ENCODE results near the gene EHMT2.
"Not testable (repeated sequence)": the region's sequence is repeated elsewhere in the genome, so short reads cannot be mapped to it uniquely, and the experiment has no call there.

Gene EHMT2

GRCh38 chr6:31862344-31863235, 34.9 kb downstream of the EHMT2 start, which contains the start of gene NEU1:
TSS of gene NEU1 (minus strand) at chr6:31862821. CDS start at chr6:31862776, 45 bp downstream.
- no peak for TF ChIP-seq CTCF (IDR thresholded peaks at IDR 0.05; ENCODE audit: extremely low read depth, insufficient read depth, missing control alignments)
- peak; percentile 99 for DNase-seq (ENCODE audit: low spot score)
- in situ Hi-C loops (cut with MboI; ENCODE audit: low pct_unique_long_range_greater_than_20kb, low sequenced_read_pairs, unreplicated experiment): no loop called here

GRCh38 chr6:31861919-31862343, 35.6 kb downstream of the EHMT2 start:
- no peak for TF ChIP-seq CTCF (IDR thresholded peaks at IDR 0.05; ENCODE audit: extremely low read depth, insufficient read depth, missing control alignments)
- DNase-seq (ENCODE audit: low spot score): no peak
- in situ Hi-C loops (cut with MboI; ENCODE audit: low pct_unique_long_range_greater_than_20kb, low sequenced_read_pairs, unreplicated experiment): no loop called here

GRCh38 chr6:31861150-31861549, 36.3 kb downstream of the EHMT2 start:
- in situ Hi-C loops (cut with MboI; ENCODE audit: low pct_unique_long_range_greater_than_20kb, low sequenced_read_pairs, unreplicated experiment): no loop called here
- DNase-seq (ENCODE audit: low spot score): no peak
- TF ChIP-seq CTCF (IDR thresholded peaks at IDR 0.05; ENCODE audit: extremely low read depth, insufficient read depth, missing control alignments): no peak

GRCh38 chr6:31860349-31860748, 37.1 kb downstream of the EHMT2 start:
- TF ChIP-seq CTCF (IDR thresholded peaks at IDR 0.05; ENCODE audit: extremely low read depth, insufficient read depth, missing control alignments): no peak
- no peak for DNase-seq (ENCODE audit: low spot score)
- in situ Hi-C loops (cut with MboI; ENCODE audit: low pct_unique_long_range_greater_than_20kb, low sequenced_read_pairs, unreplicated experiment): no loop called here

- in situ Hi-C loops (cut with MboI; ENCODE audit: low pct_unique_long_range_greater_than_20kb, low sequenced_read_pairs, unreplicated experiment): no loop called here
- DNase-seq (ENCODE audit: low spot score): no peak
- no peak for TF ChIP-seq CTCF (IDR thresholded peaks at IDR 0.05; ENCODE audit: extremely low read depth, insufficient read depth, missing control alignments)
These were observed 37.6 kb downstream of the EHMT2 start for GRCh38 chr6:31859923-31860322.

- no peak for DNase-seq (ENCODE audit: low spot score)
- no peak for TF ChIP-seq CTCF (IDR thresholded peaks at IDR 0.05; ENCODE audit: extremely low read depth, insufficient read depth, missing control alignments)
- in situ Hi-C loops (cut with MboI; ENCODE audit: low pct_unique_long_range_greater_than_20kb, low sequenced_read_pairs, unreplicated experiment): no loop called here
These were observed 38.8 kb downstream of the EHMT2 start for GRCh38 chr6:31858707-31859106.

GRCh38 chr6:31857774-31858173, 39.7 kb downstream of the EHMT2 start:
- in situ Hi-C loops (cut with MboI; ENCODE audit: low pct_unique_long_range_greater_than_20kb, low sequenced_read_pairs, unreplicated experiment); DNase-seq (ENCODE audit: low spot score): not testable (repeated sequence)

GRCh38 chr6:31851980-31852718, 45.3 kb downstream of the EHMT2 start:
- DNase-seq (ENCODE audit: low spot score); in situ Hi-C loops (cut with MboI; ENCODE audit: low pct_unique_long_range_greater_than_20kb, low sequenced_read_pairs, unreplicated experiment): not testable (repeated sequence)

Data from GM13977 (cell line).